Astrocyte (in vitro differentiated cells and primary cell): ENCODE results near the gene PLCD3.

Experiments
- EZH2 ChIP-seq: IDR thresholded peaks from 2 replicates; pipeline ENCODE4 v1.6.1; 2012; ENCODE audit warnings: mild to moderate bottlenecking, low read length, inconsistent platforms; ENCODE audit not compliant: insufficient read depth
- TF ChIP-seq, protein P1 (sequence below): IDR thresholded peaks from 2 replicates; pipeline ENCODE4 v1.5.1; 2011; ENCODE audit warnings: low read depth, mild to moderate bottlenecking, inconsistent platforms, low read length, moderate library complexity; ENCODE audit not compliant: insufficient read depth

DNA sequence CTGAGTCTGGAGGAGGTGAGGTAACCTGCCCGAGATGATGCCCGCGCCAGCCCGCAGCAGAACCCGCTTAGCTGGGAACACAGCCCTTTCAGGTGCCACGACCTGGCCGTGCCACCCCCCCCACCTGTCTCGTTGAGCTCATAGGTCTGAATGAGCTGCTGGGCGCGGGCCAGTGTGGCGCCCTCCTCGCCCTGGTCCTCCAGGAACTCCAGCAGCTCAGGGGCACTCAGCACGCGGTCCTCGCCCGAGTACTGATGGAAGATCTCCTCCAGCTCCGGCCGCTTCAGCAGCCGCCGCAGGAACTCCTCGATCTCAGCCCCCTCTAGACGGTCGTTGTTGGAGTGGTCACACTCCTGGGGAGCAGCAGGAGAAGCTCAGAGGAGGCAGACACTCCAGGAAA is 13.6 kb downstream of the PLCD3 start:
- TF ChIP-seq, protein P1, sequence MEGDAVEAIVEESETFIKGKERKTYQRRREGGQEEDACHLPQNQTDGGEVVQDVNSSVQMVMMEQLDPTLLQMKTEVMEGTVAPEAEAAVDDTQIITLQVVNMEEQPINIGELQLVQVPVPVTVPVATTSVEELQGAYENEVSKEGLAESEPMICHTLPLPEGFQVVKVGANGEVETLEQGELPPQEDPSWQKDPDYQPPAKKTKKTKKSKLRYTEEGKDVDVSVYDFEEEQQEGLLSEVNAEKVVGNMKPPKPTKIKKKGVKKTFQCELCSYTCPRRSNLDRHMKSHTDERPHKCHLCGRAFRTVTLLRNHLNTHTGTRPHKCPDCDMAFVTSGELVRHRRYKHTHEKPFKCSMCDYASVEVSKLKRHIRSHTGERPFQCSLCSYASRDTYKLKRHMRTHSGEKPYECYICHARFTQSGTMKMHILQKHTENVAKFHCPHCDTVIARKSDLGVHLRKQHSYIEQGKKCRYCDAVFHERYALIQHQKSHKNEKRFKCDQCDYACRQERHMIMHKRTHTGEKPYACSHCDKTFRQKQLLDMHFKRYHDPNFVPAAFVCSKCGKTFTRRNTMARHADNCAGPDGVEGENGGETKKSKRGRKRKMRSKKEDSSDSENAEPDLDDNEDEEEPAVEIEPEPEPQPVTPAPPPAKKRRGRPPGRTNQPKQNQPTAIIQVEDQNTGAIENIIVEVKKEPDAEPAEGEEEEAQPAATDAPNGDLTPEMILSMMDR: no peak
- no peak for TF ChIP-seq EZH2
